Measurements from ENCODE around the gene NEK6. TPM values are rescaled to one million over a fixed set of nuclear protein-coding genes. Genes with fewer than 3 reads are reported as not detected.

Gene NEK6
- polyA plus RNA-seq, 2 of the 4 experiments (the other 2 are of a cell fraction): 26.1 to 33.7 TPM

- ChIA-PET POLR2A (interaction anchor here (0.6 kb wide), 1 partner anchor 77 kb away, joined by 3 read pairs; no protein-coding TSS in a partner anchor), CTCF (interaction anchor here (0.7 to 2.5 kb wide), 4 partner anchors 19 to 134 kb away, joined by 3 to 11 read pairs (median 4); no protein-coding TSS in a partner anchor)
- DNase-seq (ENCODE audit: low read depth in 1 of 2, low spot score in 1 of 2) (peak; percentile 67 to 73), ATAC-seq (peak; percentile 68 to 76; a peak in 5 of 6 replicates), FAIRE-seq (no peak)
- Histone ChIP-seq H3K4me2 (peak overlapping the region; percentile 90), H3K9me3 (no peaks in the 10 kb centered on the region), H3K27ac (peak overlapping the region; percentile 84 to 100), H3K4me1 (peaks cover 65% of the 10 kb centered on the region), H3K4me3 (no peak overlapping the region; the same call in 2 of the 3 replicates)
- TF ChIP-seq HES2 (IDR thresholded peaks at IDR 0.05) (no peak), JUNB (IDR thresholded peaks at IDR 0.05) (peak; percentile 13; the same call in 1 of the 2 replicates), FOSL2 (IDR thresholded peaks at IDR 0.05) (peak; percentile 54), FOSL2 (CRISPR knock-in tag; IDR thresholded peaks at IDR 0.05) (peak; percentile 79), SMC3 (IDR thresholded peaks at IDR 0.05) (0 out of 3 replicates have a peak, but pooled peaks have one; percentile 6)
- WGBS (ENCODE audit: missing lambda C conversion rate): 31% methylated on average over 15 of the region's 15 CpGs
Measured at GRCh38 chr9:124260769-124261603, 3.2 kb downstream of the NEK6 start.

DNA sequence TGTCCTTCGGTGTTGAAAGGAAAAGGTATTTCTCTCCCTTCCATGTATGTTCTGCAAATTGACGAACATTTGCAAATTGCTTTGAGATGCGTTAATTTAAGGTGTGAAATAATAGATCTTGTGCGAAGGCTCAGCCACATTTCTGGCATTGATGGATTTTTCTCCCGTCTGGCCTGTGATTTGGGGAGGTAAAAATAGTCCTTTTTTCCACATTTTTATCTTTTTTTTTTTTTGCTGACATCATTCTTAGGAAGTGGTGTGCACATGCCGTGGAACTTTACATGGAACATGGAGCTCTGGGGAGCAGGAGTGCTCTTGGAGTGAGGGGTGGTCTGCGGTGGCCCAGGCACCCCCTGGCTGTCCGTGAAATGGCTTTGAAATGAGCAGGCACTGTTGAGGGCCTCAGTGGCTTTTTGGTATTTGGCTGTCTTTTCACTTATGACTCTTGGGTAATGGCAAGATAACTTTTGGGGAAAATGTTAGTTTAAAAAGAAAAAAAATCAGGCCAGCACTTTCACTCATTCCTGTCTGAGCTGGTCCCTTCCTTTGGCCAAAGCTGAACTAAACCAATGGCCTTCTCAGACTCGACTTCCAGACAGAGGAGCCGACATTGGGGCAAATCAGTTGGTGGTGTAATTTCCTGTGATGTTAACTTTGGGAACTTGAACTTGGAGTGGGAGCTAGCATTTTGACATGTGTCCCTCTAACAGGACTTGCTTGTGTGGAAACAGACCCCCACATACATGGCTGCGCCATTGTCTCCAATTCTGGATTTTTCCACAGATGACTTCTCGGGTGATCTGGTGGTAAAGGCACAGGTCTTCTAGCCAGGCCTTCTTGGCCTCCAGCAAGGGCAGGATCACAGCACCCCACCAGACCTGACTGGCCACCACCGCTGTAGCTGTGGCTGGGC lies 4.2 kb downstream of the NEK6 start:
- H3K9me3 ChIP-seq: no peaks in the 10 kb centered on the region
- TF ChIP-seq HES2 (IDR thresholded peaks at IDR 0.05) (no peak), NR3C1 (IDR thresholded peaks at IDR 0.05) (no peak), EHF (CRISPR knock-in tag; IDR thresholded peaks at IDR 0.05) (no peak), HOXB5 (CRISPR knock-in tag; IDR thresholded peaks at IDR 0.05) (no peak), ESRRA (IDR thresholded peaks at IDR 0.05; ENCODE audit: borderline replicate concordance, low read length) (no peak), FOSB (CRISPR knock-in tag; IDR thresholded peaks at IDR 0.05) (no peak)
- H3K4me3 ChIP-seq: no peak overlapping the region
- H3K4me2 ChIP-seq: peak overlapping the region; percentile 90
- no peak for FAIRE-seq
- no peak for DNase-seq (ENCODE audit: low read depth in 1 of 2, low spot score in 1 of 2)
- H3K27ac ChIP-seq: peak overlapping the region; percentile 84 to 100
- ATAC-seq: no peak
- ChIA-PET CTCF (interaction anchor here (1.2 to 1.4 kb wide), 2 partner anchors 18 to 60 kb away, joined by 3 to 6 read pairs; no protein-coding TSS in a partner anchor), POLR2A (no interaction called here)
- 78% methylated on average over 13 of the region's 13 CpGs for WGBS (ENCODE audit: missing lambda C conversion rate)
- peaks cover 66% of the 10 kb centered on the region for H3K4me1 ChIP-seq

GRCh38 chr9:124262649-124262972 lies 4.9 kb downstream of the NEK6 start:
- POLR2A ChIA-PET: no interaction called here
- CTCF ChIA-PET: interaction anchor here (0.7 to 1.4 kb wide), 3 partner anchors 17 to 59 kb away, joined by 3 to 6 read pairs (median 3); no protein-coding TSS in a partner anchor
- TF ChIP-seq JUNB (IDR thresholded peaks at IDR 0.05) (no peak), EP300 (IDR thresholded peaks at IDR 0.05) (no peak), HOXB13 (CRISPR knock-in tag; IDR thresholded peaks at IDR 0.05; ENCODE audit: low read depth) (no peak), FOSL2 (IDR thresholded peaks at IDR 0.05) (no peak), FOSL2 (CRISPR knock-in tag; IDR thresholded peaks at IDR 0.05) (no peak), HDAC2 (IDR thresholded peaks at IDR 0.05) (no peak), BHLHE40 (IDR thresholded peaks at IDR 0.05; ENCODE audit: low read depth, low read length) (no peak)
- TF ChIP-seq, protein P1, sequence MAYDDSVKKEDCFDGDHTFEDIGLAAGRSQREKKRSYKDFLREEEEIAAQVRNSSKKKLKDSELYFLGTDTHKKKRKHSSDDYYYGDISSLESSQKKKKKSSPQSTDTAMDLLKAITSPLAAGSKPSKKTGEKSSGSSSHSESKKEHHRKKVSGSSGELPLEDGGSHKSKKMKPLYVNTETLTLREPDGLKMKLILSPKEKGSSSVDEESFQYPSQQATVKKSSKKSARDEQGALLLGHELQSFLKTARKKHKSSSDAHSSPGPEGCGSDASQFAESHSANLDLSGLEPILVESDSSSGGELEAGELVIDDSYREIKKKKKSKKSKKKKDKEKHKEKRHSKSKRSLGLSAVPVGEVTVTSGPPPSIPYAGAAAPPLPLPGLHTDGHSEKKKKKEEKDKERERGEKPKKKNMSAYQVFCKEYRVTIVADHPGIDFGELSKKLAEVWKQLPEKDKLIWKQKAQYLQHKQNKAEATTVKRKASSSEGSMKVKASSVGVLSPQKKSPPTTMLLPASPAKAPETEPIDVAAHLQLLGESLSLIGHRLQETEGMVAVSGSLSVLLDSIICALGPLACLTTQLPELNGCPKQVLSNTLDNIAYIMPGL (CRISPR knock-in tag; IDR thresholded peaks at IDR 0.05; ENCODE audit: borderline replicate concordance): no peak
- WGBS (ENCODE audit: missing lambda C conversion rate): 95% methylated on average over 5 of the region's 5 CpGs
- Histone ChIP-seq H3K4me2 (peak overlapping the region; percentile 90; the same call in 1 of the 3 replicates), H3K27ac (peak overlapping the region in 1 of 2 experiments; percentile 100; a peak in 3 of 6 replicates), H3K9me3 (no peaks in the 10 kb centered on the region), H3K4me3 (no peak overlapping the region), H3K4me1 (peaks cover 66% of the 10 kb centered on the region)
- FAIRE-seq: no peak
- no peak for ATAC-seq
- DNase-seq (ENCODE audit: low read depth in 1 of 2, low spot score in 1 of 2): no peak
